DND-41 (cell line): ENCODE measurements around the gene LRRC28.

Experiments
- CTCF ChIP-seq: IDR thresholded peaks from 2 replicates; pipeline ENCODE4 v1.5.1; 2012; ENCODE audit warnings: borderline replicate concordance, low read length, moderate library complexity, mild to moderate bottlenecking; ENCODE audit not compliant: poor library complexity, severe bottlenecking; ENCODE audit errors: extremely low read depth
- EZH2 ChIP-seq: IDR thresholded peaks from 3 replicates; pipeline ENCODE4 v1.6.1; 2012; ENCODE audit warnings: borderline replicate concordance, low read depth, mild to moderate bottlenecking, moderate library complexity, low read length, inconsistent platforms; ENCODE audit not compliant: severe bottlenecking

GRCh38 chr15:99331381-99331780, 80.1 kb downstream of the LRRC28 start:
- no peak for TF ChIP-seq CTCF
- TF ChIP-seq EZH2, result no peak
